DND-41 (cell line): Measurements from ENCODE around the gene FCN1.

ENCODE experiments used
- CTCF ChIP-seq: IDR thresholded peaks from 2 replicates; pipeline ENCODE4 v1.5.1; 2012; ENCODE audit warnings: borderline replicate concordance, low read length, moderate library complexity, mild to moderate bottlenecking; ENCODE audit not compliant: poor library complexity, severe bottlenecking; ENCODE audit errors: extremely low read depth
- EZH2 ChIP-seq: IDR thresholded peaks from 3 replicates; pipeline ENCODE4 v1.6.1; 2012; ENCODE audit warnings: borderline replicate concordance, low read depth, mild to moderate bottlenecking, moderate library complexity, low read length, inconsistent platforms; ENCODE audit not compliant: severe bottlenecking

- TF ChIP-seq CTCF (no peak), EZH2 (no peak)
These were observed 32.9 kb upstream of the FCN1 start for GRCh38 chr9:134950386-134951210.
